SKM-1 (cell line): Measurements from ENCODE around the gene IQSEC1.

ENCODE experiments used
- DNase-seq: peaks from one replicate; lab custom pipeline; 2025; ENCODE audit not compliant: unreplicated experiment; lab: John Stamatoyannopoulos, UW

IQSEC1 gene

GRCh38 chr3:13018561-13019242, 54.5 kb downstream of the IQSEC1 start:
- no peak for DNase-seq

- no peak for DNase-seq
Observed at GRCh38 chr3:13018043-13018451, 55.2 kb downstream of the IQSEC1 start.

- DNase-seq = no peak
Observed at GRCh38 chr3:13017361-13018042, 55.7 kb downstream of the IQSEC1 start.

- DNase-seq = no peak
Observed at GRCh38 chr3:13016721-13017255, 56.4 kb downstream of the IQSEC1 start.

- peak; percentile 39 for DNase-seq
Observed at GRCh38 chr3:13016083-13016720, 57.0 kb downstream of the IQSEC1 start.

- DNase-seq = no peak
Observed at GRCh38 chr3:13015286-13016082, 57.7 kb downstream of the IQSEC1 start.

- DNase-seq = no peak
Observed at GRCh38 chr3:13014755-13015285, 58.4 kb downstream of the IQSEC1 start.

GRCh38 chr3:13013994-13014754, 59.1 kb downstream of the IQSEC1 start:
- DNase-seq = no peak

- no peak for DNase-seq
Observed at GRCh38 chr3:13013566-13013965, 59.7 kb downstream of the IQSEC1 start.

GRCh38 chr3:13013151-13013561, 60.1 kb downstream of the IQSEC1 start:
- no peak for DNase-seq

- DNase-seq = peak; percentile 96
Observed at GRCh38 chr3:13012221-13012691, 61.0 kb downstream of the IQSEC1 start.

- peak; percentile 81 for DNase-seq
Observed at GRCh38 chr3:13011573-13012220, 61.5 kb downstream of the IQSEC1 start.

- no peak for DNase-seq
Observed at GRCh38 chr3:13010780-13011572, 62.3 kb downstream of the IQSEC1 start.

GRCh38 chr3:13009946-13010315, 63.3 kb downstream of the IQSEC1 start:
- no peak for DNase-seq

GRCh38 chr3:13009132-13009945, 63.9 kb downstream of the IQSEC1 start:
- peak; percentile 76 for DNase-seq

- DNase-seq = no peak
Observed at GRCh38 chr3:13008155-13008995, 64.9 kb downstream of the IQSEC1 start.
